Naive thymus-derived CD4-positive, alpha-beta T cell (primary cell): ENCODE results near the gene MRS2. TPM values are rescaled to one million over a fixed set of nuclear protein-coding genes. Genes with fewer than 3 reads are reported as not detected.

Experiments used
- ATAC-seq: fragments of 150-1000 bp; cut with Tn5 transposase; 2 replicates; pipeline ENCODE4 v1.10.0; 2021; ENCODE audit warnings: mild to moderate bottlenecking, moderate library complexity
- CTCF ChIA-PET: fragments of 350-600 bp; sonication (Branson Sonifier 250); formaldehyde crosslinking; loops from one replicate; lab custom pipeline; 2021; ENCODE audit warnings: antibody characterized with exemption; lab: Charles Lee
- POLR2A ChIA-PET: fragments of 350-600 bp; sonication (Branson Sonifier 250); formaldehyde crosslinking; loops from one replicate; lab custom pipeline; 2021; ENCODE audit warnings: antibody characterized with exemption, inconsistent platforms; lab: Charles Lee
- DNase-seq, 9 donors: peaks; one replicate each; pipeline versions ENCODE4 v3.0.0 to v3.0.0-alpha.2; 2020 to 2022; ENCODE audit warnings: mixed read lengths in 1 of 9
- H3K27ac ChIP-seq: one replicate; pipeline ENCODE4 v1.7.0; 2013; ENCODE audit warnings: mild to moderate bottlenecking, low read depth, low read length, moderate library complexity
- H3K27me3 ChIP-seq, 2 donors: one replicate each; pipeline ENCODE4 v1.7.0; 2013; ENCODE audit warnings: low read length in 2 of 2, mild to moderate bottlenecking in 2 of 2, moderate library complexity in 2 of 2; ENCODE audit not compliant: control insufficient read depth in 2 of 2, insufficient read depth in 2 of 2
- H3K36me3 ChIP-seq, 3 experiments: 1 replicate in 2 of 3; 2 replicates in 1 of 3; pipeline ENCODE4 v1.7.0; 2013; ENCODE audit warnings: low read length in 3 of 3, mild to moderate bottlenecking in 3 of 3, moderate library complexity in 1 of 3; ENCODE audit not compliant: insufficient read depth in 3 of 3, control insufficient read depth in 2 of 3
- H3K4me1 ChIP-seq, 2 donors: one replicate each; pipeline ENCODE4 v1.7.0; 2013; ENCODE audit warnings: low read length in 2 of 2, mild to moderate bottlenecking in 2 of 2, moderate library complexity in 1 of 2; ENCODE audit not compliant: control insufficient read depth in 2 of 2, insufficient read depth in 2 of 2
- H3K4me3 ChIP-seq: 2 replicates; pipeline ENCODE4 v1.7.0; 2013; ENCODE audit warnings: mild to moderate bottlenecking, low read length
- H3K9me3 ChIP-seq, 3 experiments: 1 replicate in 2 of 3; 2 replicates in 1 of 3; pipeline ENCODE4 v1.7.0; 2013; ENCODE audit warnings: low read length in 3 of 3; ENCODE audit not compliant: control insufficient read depth in 2 of 3
- H3K27ac Mint-ChIP-seq, 9 donors: one replicate each; pipeline ENCODE4 v1.8.0; 2020 to 2022; ENCODE audit warnings: mixed read lengths in 9 of 9, mild to moderate bottlenecking in 8 of 9, moderate library complexity in 5 of 9, inconsistent platforms in 2 of 9
- H3K27me3 Mint-ChIP-seq, 5 donors: one replicate each; pipeline ENCODE4 v1.8.0; 2021 to 2022; ENCODE audit warnings: mixed read lengths in 5 of 5, mild to moderate bottlenecking in 1 of 5
- H3K36me3 Mint-ChIP-seq, 5 donors: one replicate each; pipeline ENCODE4 v1.8.0; 2020 to 2022; ENCODE audit warnings: mixed read lengths in 5 of 5, mild to moderate bottlenecking in 3 of 5, inconsistent platforms in 1 of 5
- H3K4me1 Mint-ChIP-seq, 7 donors: one replicate each; pipeline ENCODE4 v1.8.0; 2020 to 2022; ENCODE audit warnings: mixed read lengths in 7 of 7, mild to moderate bottlenecking in 3 of 7, inconsistent platforms in 1 of 7
- H3K4me3 Mint-ChIP-seq, 10 donors: one replicate each; pipeline ENCODE4 v1.8.0; 2020 to 2022; ENCODE audit warnings: mild to moderate bottlenecking in 10 of 10, mixed read lengths in 10 of 10, moderate library complexity in 6 of 10, inconsistent platforms in 2 of 10
- H3K9me3 Mint-ChIP-seq, 11 donors: one replicate each; pipeline ENCODE4 v1.8.0; 2020 to 2022; ENCODE audit warnings: mixed read lengths in 11 of 11, mild to moderate bottlenecking in 4 of 11, inconsistent platforms in 1 of 11, moderate library complexity in 1 of 11
- intact Hi-C, 2 donors: fragments of 100-400 bp; cut with micrococcal nuclease; formaldehyde crosslinking; loops; one replicate each; pipeline ENCODE4 v1.15.1; 2023
- polyA plus RNA-seq, 2 donors: library from polyadenylated mRNA; unstranded; fragments of 300-500 nt; fragmentation: Illumina TruSeq; gene quantifications; one replicate each; pipeline ENCODE4 v1.2.3, GENCODE V29; 2021
- total RNA-seq, 6 experiments: library from RNA in 5 of 6; stranded (reverse) in 5 of 6; gene quantifications; 1 replicate in 5 of 6; 2 replicates in 1 of 6; pipeline ENCODE4 v1.2.3 and lab custom pipeline; 2021 to 2026

Gene MRS2
- total and polyA plus RNA-seq, 7 experiments from 2014 or later, result 6.7 to 28.0 (median 19.3) TPM

DNA sequence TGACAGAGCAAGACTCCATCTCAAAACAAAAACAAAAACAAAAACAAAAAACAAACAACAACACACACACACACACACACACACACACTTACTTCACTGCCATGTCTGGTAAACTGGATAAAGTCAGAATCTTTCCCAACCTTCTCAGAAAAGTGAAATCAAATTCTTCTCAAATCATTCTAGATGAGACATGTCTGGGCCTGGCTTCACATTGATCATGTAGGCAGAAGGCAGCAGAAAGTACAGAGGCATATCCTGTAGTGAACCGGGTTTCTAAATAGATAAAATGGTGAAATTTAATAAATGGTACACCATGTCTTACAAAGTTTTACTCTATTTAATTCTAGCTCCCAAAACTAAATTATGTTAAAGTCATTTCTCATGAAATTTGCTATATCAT lies 14.9 kb upstream of the MRS2 start:
- ChIA-PET POLR2A (no interaction called here), CTCF (interaction anchor here (0.9 kb wide), 1 partner anchor 9 kb away, joined by 4 read pairs; no protein-coding TSS in a partner anchor)
- H3K4me3 Mint-ChIP-seq, result no peak overlapping the region
- ATAC-seq, result no peak
- H3K27ac Mint-ChIP-seq, result peak overlapping the region in 1 of 9 donors; percentile 18
- intact Hi-C loops, result no loop called here
- Histone ChIP-seq H3K4me1 (no peaks in the 10 kb centered on the region), H3K27me3 (no peaks in the 10 kb centered on the region), H3K9me3 (no peaks in the 10 kb centered on the region), H3K4me3 (no peak overlapping the region), H3K27ac (no peak overlapping the region), H3K36me3 (no peaks in the 10 kb centered on the region)
- no peaks in the 10 kb centered on the region for H3K4me1 Mint-ChIP-seq
- DNase-seq, result no peak
- H3K36me3 Mint-ChIP-seq, result no peaks in the 10 kb centered on the region
- peaks cover 6 to 24% (median 12%) of the 10 kb centered on the region in 5 donors for H3K27me3 Mint-ChIP-seq
- H3K9me3 Mint-ChIP-seq, result no peaks in the 10 kb centered on the region

DNA sequence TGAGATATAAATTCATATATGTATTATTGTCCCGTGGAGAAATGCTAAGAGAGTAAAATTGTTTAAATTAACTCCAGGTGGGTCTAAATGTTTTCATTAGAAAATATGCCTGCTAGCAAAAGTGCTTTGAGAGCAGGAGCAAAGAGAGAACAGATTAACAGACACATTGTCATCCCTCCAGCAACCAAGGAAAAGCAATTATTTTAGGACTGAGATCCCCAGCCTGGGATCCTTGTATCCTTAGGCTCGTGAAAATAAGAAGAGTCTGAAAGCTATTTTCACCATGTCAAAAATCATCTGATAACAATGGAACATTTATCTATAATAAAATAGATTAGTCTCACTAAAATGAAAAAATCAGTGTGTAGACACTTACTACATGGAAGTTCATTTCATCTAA lies 11.5 kb upstream of the MRS2 start:
- intact Hi-C loops, result no loop called here

DNA sequence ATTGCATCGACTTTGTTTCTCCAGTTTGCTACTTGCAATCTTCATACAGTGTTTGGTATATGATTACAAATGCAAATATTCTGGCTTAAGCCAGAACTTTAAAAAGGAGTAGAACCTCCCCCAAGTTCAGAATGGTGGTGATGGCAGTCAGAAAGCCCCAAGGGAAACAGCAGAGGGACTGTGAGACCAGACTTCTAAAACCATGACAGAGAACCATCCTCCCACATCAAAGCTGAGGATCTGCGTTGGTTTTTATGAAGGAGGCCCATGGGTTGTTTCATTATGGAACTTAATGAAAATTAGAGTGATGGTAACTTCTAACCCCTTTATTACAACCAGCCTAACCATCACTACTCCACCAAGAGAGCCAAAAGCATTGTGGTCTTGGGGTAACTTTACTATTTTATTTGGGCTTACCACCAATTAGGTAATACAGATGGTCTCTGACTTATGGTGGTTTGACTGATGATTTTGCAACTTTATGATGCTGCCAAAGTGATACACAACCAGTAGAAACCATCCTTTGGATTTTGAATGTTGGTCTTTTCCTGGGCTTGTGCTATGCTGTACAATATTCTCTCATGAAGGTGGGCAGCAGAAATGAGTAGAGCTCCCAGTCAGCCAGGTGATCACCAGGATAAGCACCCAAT lies 10.9 kb upstream of the MRS2 start:
- Mint-ChIP-seq H3K4me1 (peaks cover 0 to 5% (median 0%) of the 10 kb centered on the region in 7 donors), H3K9me3 (peaks cover 0 to 11% (median 6%) of the 10 kb centered on the region in 11 donors), H3K36me3 (no peaks in the 10 kb centered on the region), H3K4me3 (no peak overlapping the region), H3K27ac (no peak overlapping the region), H3K27me3 (peaks cover 0 to 25% (median 20%) of the 10 kb centered on the region in 5 donors)
- Histone ChIP-seq H3K4me1 (no peaks in the 10 kb centered on the region), H3K36me3 (no peaks in the 10 kb centered on the region), H3K27ac (no peak overlapping the region), H3K4me3 (no peak overlapping the region), H3K27me3 (no peaks in the 10 kb centered on the region), H3K9me3 (peaks cover 0 to 4% (median 0%) of the 10 kb centered on the region in 3 experiments)
- POLR2A ChIA-PET, result interaction anchor here (1.1 kb wide), 1 partner anchor 11 kb away, joined by 3 read pairs; the partner anchor contains the start of gene MRS2
- CTCF ChIA-PET, result interaction anchor here (1.4 kb wide), 1 partner anchor 109 kb away, joined by 4 read pairs; no protein-coding TSS in a partner anchor
- DNase-seq, result no peak
- intact Hi-C loops, result no loop called here
- ATAC-seq, result no peak

More for the DNA sequence above, 11.5 kb upstream of the MRS2 start:
- no peaks in the 10 kb centered on the region for H3K36me3 ChIP-seq
- ChIA-PET POLR2A (no interaction called here), CTCF (no interaction called here)
- Mint-ChIP-seq H3K36me3 (no peaks in the 10 kb centered on the region), H3K27me3 (peaks cover under 1 to 21% (median 13%) of the 10 kb centered on the region in 5 donors), H3K4me3 (no peak overlapping the region), H3K27ac (no peak overlapping the region), H3K9me3 (peaks cover 0 to 7% (median 0%) of the 10 kb centered on the region in 11 donors), H3K4me1 (peaks cover 0 to 5% (median 0%) of the 10 kb centered on the region in 7 donors)
- H3K9me3 ChIP-seq, result no peaks in the 10 kb centered on the region
- no peak for ATAC-seq
- DNase-seq, result no peak
- H3K27ac ChIP-seq, result no peak overlapping the region
- H3K4me1 ChIP-seq, result no peaks in the 10 kb centered on the region
- no peak overlapping the region for H3K4me3 ChIP-seq
- no peaks in the 10 kb centered on the region for H3K27me3 ChIP-seq

- no peak for DNase-seq
- peaks cover 0 to 5% (median 0%) of the 10 kb centered on the region in 7 donors for H3K4me1 Mint-ChIP-seq
- H3K4me3 Mint-ChIP-seq, result no peak overlapping the region
- H3K27ac Mint-ChIP-seq, result no peak overlapping the region
- peaks cover 0 to under 1% (median 0%) of the 10 kb centered on the region in 5 donors for H3K36me3 Mint-ChIP-seq
- ATAC-seq, result no peak
- no peak overlapping the region for H3K27ac ChIP-seq
- peaks cover 0 to 6% (median 0%) of the 10 kb centered on the region in 3 experiments for H3K9me3 ChIP-seq
- ChIA-PET CTCF (no interaction called here), POLR2A (no interaction called here)
- intact Hi-C loops, result no loop called here
- H3K9me3 Mint-ChIP-seq, result peaks cover 0 to 14% (median 6%) of the 10 kb centered on the region in 11 donors
- no peaks in the 10 kb centered on the region for H3K36me3 ChIP-seq
- no peaks in the 10 kb centered on the region for H3K27me3 ChIP-seq
- H3K27me3 Mint-ChIP-seq, result peaks cover 15 to 41% (median 31%) of the 10 kb centered on the region in 5 donors
- no peak overlapping the region for H3K4me3 ChIP-seq
- H3K4me1 ChIP-seq, result no peaks in the 10 kb centered on the region
These were observed 8.5 kb upstream of the MRS2 start for GRCh38 chr6:24394061-24394779.

GRCh38 chr6:24394780-24395437 lies 7.8 kb upstream of the MRS2 start:
- Histone ChIP-seq H3K36me3 (no peaks in the 10 kb centered on the region), H3K4me3 (no peak overlapping the region), H3K27ac (no peak overlapping the region), H3K9me3 (peaks cover 0 to 6% (median 0%) of the 10 kb centered on the region in 3 experiments), H3K4me1 (no peaks in the 10 kb centered on the region), H3K27me3 (no peaks in the 10 kb centered on the region)
- intact Hi-C loops, result no loop called here
- CTCF ChIA-PET, result no interaction called here
- peaks cover 0 to 5% (median 0%) of the 10 kb centered on the region in 5 donors for H3K36me3 Mint-ChIP-seq
- H3K4me1 Mint-ChIP-seq, result peaks cover 0 to 5% (median 0%) of the 10 kb centered on the region in 7 donors
- POLR2A ChIA-PET, result no interaction called here
- H3K4me3 Mint-ChIP-seq, result no peak overlapping the region
- no peak for DNase-seq
- H3K9me3 Mint-ChIP-seq, result peaks cover 0 to 14% (median 6%) of the 10 kb centered on the region in 11 donors
- peak overlapping the region in 1 of 9 donors; percentile 51 for H3K27ac Mint-ChIP-seq
- ATAC-seq, result peak; percentile 24
- H3K27me3 Mint-ChIP-seq, result peaks cover 22 to 48% (median 38%) of the 10 kb centered on the region in 5 donors

DNA sequence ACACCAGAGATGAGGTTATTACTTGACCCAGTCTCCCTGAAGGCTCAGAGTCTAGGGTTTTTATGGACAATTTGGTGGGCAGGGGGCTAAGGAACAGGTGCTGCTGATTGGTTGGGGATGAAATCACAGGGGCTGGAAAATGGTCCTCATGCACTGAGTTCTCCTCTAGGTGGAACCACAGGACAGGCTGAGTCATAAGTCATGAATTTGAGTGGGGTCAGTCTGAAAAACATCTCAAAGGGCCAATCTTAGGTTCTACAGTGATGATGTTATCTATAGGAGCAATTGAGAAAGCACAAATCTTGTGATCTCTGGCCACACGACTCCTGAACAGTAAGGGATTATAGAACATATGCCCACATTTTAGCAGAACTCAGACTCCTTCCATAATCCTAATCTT lies 5.9 kb upstream of the MRS2 start:
- peaks cover 0 to 5% (median 0%) of the 10 kb centered on the region in 5 donors for H3K36me3 Mint-ChIP-seq
- ChIA-PET POLR2A (no interaction called here), CTCF (interaction anchor here (1.2 kb wide), 1 partner anchor 9 kb away, joined by 4 read pairs; no protein-coding TSS in a partner anchor)
- peaks cover 31 to 53% (median 44%) of the 10 kb centered on the region in 5 donors for H3K27me3 Mint-ChIP-seq
- Histone ChIP-seq H3K27ac (no peak overlapping the region), H3K4me1 (no peaks in the 10 kb centered on the region), H3K9me3 (peaks cover 0 to 6% (median 0%) of the 10 kb centered on the region in 3 experiments), H3K27me3 (no peaks in the 10 kb centered on the region), H3K36me3 (no peaks in the 10 kb centered on the region), H3K4me3 (no peak overlapping the region)
- DNase-seq, result no peak
- H3K9me3 Mint-ChIP-seq, result peaks cover 0 to 14% (median 6%) of the 10 kb centered on the region in 11 donors
- H3K4me1 Mint-ChIP-seq, result peaks cover 0 to 9% (median 0%) of the 10 kb centered on the region in 7 donors
- H3K27ac Mint-ChIP-seq, result peak overlapping the region in 1 of 9 donors; percentile 17
- H3K4me3 Mint-ChIP-seq, result no peak overlapping the region
- intact Hi-C loops, result no loop called here
- ATAC-seq, result no peak
